ENCODE measurements around the gene LRRC58.
"Not testable (repeated sequence)": the region's sequence is repeated elsewhere in the genome, so short reads cannot be mapped to it uniquely, and the experiment has no call there.

The LRRC58 gene

DNA sequence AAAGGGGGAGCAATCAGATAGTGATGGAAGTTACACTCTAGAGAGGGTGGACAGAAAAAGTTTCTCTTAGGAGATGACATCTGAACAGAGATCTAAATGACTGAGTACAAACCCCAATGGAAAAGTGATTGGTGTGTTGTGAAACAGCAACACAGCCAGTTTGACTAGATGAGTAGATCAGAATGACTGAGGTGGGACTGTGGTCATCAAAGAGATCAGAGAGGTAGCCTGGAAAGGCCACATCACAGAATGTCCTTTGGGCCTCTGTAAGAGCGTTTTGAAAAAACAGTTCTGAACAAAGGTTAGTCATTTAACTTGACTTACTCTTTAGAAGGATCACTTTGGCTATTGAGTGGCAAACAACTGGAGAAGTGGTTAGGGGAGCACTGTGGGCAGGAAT, 10.6 kb downstream of the LRRC58 start:
- DNase-seq = no peak

DNA sequence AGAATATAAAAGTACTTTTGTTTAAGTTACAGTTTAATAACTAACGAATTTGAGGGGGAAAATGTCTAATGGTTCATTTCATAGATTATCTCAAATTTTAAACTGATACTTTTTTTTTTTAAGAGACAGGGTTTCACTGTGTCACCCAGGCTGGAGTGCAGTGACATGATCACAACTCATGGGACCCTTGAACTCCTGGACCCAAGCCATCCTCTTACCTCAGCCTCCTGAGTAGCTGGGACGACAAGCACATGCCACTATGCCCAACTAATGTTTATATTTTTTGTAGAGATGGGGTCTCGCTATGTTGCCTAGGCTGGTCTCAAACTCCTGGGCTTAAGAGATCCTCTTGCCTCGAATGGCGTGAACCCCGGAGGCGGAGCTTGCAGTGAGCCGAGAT, 16.5 kb downstream of the LRRC58 start:
- no peak for DNase-seq

DNA sequence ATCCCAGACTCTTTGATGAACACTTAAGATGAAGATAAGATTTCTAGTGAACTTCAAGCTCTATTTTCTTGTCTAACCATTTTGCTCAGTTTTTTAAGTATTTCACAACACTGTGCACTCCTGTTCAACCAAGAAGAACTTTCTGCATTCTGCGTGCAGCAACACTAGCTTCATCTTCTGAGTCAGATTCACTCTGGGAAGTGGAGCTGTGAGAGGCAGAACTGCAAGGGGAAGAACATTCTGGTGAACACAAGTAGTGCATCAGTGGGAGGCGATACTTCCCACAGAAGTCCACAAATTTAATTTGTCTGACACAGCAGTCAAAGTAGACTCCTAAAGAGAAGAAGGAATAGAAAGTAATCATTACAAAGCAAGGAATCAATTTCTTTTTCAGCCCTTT, 18.1 kb downstream of the LRRC58 start:
- no peak for DNase-seq

DNA sequence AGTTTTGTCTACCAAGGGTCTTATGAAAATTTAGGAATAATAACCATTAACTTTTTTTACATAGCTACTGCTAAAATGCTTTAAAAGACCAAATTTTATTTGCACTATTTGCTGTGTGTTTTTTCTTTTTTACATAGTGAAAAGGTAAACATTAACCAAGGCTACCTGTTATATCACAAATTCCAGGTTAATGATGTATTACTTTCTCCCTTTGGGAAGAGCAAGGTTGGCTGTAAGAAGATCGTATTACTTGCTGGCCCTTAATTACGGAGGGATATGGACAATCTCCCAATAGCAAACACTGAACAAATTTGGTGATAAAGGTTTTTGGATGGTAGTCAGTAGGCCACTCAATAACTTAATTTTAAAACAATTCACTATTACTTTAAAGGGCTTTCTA, 22.4 kb downstream of the LRRC58 start:
- no peak for DNase-seq

DNA sequence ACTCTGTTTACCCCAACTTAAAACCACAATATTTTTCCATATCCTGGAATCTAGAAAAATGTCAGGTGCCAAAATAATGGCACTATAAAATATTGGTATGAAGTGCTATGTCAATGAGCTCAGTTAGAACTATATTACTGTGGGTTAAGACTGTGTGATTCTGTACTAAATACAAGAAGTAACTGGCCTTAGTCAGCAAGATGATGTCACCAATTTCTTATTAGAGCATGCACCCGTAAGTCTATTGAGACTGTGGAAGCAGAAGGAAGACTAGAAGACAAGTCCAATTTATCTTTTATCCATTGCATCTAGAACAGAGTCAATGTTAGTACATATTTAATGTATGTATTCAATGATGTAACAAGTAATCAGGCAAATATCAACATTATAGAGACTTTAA, 25.0 kb downstream of the LRRC58 start:
- no peak for DNase-seq

DNA sequence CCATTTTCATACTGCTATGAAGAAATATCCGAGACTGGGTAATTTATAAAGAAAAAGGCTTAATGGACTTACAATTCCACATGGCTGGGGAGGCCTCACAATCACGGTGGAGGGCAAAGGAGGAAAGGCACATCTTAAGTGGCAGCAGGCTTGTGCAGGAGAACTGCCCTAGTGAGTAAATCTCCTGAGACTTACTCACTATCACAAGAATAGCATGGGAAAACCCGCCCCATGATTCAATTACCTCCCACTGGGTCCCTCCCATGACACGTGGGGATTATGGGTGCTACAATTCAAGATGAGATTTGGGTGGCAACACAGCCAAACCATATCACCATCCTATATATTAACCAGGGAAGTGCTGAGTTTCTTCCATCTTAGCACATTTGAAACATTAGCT, 25.4 kb downstream of the LRRC58 start:
- peak; percentile 24 for DNase-seq

DNA sequence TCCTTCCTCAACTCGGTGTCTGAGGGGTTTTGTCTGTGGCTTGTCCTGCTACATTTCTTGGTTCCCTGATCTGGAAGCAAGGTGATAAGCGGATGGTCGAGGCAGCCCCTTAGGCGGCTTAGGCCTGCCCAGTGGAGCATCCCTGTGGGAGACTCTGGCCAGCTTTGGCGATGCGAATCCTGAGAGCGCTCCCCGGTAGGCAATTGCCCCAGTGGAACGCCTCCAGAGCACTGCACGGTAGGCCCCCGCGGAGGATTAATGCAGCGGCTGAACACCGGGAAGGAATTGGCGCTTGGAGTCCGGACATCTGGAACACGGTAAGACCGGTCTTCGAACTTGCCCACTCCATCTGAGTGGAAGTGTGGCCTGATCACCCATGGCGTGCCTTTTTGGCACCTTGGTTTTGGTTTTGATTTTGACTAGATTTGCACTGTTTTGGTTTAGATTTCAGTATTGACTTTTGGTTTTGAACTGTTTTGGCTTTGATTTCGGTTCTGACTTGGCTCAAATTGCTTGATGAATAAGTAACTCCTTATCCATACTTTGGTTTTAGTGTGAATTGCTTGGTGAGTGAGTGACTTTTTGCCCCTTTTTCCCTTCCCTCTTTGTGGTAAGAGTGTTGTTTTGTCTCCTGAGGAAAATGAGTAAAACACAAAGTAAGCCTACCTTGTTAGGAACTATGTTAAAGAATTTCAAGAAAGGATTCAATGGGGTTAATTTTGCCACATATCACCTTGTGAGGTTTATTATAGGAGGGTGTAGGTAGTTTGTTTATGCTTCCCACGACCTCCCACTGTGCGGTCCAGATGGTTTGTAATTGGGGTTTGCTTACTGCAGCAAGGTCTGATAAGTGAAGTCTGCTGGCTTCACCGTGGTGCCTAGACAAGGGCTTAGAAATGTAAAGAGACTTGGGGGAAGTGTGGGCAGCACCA, 37.0 kb downstream of the LRRC58 start:
- DNase-seq = no peak

DNA sequence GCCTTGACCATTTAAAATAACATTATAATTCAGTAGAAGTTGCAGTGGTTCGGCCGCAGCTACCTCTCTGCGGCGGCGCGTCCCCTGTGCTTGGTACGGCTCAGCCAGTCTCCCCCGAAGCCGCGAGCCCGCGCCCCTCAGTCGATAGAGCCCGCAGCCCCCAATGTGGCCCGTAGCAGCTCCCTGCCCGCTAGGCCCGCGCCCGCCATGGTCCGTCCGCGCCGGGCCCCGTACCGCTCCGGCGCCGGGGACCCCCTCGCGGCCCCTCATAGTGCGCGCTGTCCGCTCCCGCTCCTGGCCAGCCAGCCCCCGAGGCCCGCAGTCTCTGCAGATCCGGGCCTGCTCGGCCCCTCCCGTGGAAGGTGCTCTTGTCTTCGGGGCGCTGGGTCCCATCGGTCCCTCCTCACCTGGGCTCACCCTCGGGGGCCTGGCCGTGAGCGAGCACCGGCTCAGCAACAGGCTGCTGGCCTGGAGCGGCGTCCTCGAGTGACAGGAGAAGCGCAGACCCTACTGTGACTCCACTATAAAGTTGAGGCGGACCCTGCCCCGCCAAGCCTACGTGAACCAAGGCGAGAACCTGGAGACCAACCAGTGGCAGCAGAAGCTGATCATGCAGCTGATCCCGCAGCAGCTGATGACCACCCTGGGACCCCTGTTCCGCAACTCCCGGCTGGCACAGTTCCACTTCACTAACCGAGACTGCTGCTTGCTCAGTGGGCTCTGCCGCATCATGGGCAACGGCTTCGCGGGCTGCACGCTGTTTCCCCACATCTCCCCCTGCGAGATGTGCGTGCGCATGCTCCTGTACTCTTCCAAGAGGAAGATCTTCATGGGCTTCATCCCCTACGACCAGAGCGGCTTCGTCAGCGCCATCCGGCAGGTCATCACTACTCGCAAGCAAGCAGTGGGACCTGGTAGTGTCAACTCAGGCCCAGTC, 42.4 kb downstream of the LRRC58 start:
- no peak for DNase-seq

DNA sequence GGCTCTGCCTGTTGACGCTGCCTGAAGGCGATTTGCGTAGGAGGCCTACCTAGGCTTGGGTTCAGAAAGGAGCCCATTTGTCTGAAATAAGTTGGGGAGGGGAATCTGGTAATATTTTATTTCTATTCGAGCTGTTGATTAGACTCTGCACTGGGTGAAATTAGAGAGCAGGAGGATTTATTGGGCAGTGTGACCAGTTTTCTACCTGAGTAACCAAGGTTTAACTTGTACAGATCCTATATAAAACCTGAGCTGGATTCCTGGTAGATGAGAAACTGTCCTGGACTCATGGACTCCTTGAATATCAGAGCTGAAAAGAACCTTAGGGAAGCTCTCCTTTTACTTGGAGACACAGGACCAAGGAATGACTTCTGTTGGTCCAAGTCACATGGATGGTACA, 44.5 kb downstream of the LRRC58 start:
- DNase-seq = no peak

DNA sequence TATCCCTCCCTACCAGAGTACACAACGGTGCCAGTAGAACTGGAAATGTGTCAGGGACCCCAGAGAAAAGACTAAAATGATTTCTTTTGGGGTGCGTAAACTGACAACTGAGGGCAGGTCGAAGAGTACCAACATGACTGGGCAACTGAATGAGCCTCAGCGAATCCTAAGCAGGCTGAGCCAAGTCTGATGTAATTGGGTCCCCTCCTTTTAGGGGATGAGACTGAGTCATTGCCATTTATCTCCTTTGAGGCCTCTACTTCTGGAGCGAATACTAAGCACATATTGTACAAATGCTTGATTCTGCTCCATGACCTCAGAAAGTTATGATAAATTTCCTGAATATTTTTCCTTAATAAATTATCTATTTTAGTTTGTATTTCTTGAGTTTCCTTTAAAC, 46.8 kb downstream of the LRRC58 start:
- no peak for DNase-seq

DNA sequence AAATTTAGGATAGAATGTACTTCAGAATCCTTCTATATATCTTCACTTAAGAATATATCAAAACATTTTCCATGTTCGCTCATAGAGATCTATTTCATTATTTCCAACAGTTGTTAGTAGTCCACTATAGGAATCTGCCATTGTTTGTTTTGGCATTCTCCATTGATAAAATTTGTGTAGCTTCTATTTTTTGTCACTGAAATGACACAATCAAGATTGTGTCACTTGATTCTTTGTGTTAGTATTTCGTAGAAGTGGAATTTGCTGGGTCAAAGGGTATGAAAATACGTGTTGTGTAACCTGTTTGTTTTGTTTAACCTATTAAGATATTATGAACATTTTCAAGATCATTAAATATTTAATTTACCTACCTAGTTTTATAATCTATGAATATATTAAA, 48.2 kb downstream of the LRRC58 start:
- no peak for DNase-seq

DNA sequence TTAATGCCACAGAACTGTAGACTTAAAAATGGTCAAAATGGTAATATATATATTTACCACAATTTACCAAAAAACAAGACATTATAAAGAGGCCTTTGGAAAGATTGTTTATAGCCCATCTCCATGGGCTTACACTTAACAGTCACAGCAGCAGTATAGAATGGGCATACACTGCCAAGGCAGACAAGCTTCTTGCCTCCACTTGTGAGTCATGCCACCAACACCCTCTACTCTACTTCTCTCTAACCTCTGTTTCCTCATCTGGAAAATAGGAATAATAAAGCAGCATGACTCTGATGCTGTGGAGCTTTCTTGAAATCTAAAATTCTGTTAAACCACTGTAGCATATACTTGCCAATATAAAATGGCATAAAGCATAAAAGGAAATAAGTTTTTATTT, 49.8 kb downstream of the LRRC58 start:
- no peak for DNase-seq

DNA sequence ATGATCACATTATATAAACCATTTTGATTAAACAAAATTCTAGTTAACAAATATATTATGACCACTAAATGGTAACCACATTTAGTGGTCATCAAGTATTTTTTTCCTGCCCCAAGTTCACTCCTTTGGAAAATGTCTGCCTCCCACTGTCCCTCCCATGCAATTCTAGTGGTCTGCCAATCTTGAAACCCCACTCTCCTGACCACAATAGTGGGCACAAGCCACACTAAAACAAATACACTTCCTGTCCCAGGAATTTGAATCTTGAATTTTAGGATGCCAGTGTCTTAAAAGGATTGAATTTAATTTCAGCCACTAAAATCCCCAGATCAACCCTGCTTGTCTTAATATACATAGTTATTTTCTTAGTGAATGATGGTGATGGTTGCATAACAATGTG, 50.2 kb downstream of the LRRC58 start:
- DNase-seq = no peak

DNA sequence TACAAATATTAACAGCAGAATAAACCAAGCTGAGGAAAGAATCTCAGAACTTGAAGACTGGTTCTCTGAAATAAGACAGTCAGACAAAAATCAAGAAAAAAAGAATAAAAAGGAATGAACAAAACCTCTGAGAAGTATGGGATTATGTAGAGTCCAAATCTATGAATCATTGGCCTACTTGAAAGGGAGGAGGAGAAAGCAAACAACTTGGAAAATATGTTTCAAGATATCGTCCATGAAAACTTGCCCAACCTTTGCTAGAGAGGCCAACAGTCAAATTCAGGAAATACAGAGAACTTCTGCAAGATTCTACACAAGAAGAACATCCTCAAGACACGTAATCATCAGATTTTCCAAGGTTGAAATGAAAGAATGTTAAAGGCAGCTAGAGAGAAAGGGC, 57.6 kb downstream of the LRRC58 start:
- not testable (repeated sequence) for DNase-seq

DNA sequence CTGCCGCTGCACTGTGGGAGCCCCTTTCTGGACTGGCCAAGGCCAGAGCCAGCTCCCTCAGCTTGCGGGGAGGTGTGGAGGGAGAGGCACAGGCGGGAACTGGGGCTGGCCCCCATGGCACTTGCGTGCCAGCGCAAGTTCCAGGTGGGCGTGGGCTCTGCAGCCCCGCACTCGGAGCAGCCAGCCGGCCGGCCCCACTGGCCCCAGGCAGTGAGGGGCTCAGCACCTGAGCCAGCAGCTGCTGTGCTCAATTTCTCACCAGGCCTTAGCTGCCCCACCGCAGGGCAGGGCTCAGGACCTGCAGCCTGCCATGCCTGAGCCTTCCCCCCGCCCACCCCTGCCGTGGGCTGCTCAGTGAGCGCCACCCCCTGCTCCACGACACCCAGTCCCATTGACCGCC, 59.5 kb downstream of the LRRC58 start:
- DNase-seq = no peak

DNA sequence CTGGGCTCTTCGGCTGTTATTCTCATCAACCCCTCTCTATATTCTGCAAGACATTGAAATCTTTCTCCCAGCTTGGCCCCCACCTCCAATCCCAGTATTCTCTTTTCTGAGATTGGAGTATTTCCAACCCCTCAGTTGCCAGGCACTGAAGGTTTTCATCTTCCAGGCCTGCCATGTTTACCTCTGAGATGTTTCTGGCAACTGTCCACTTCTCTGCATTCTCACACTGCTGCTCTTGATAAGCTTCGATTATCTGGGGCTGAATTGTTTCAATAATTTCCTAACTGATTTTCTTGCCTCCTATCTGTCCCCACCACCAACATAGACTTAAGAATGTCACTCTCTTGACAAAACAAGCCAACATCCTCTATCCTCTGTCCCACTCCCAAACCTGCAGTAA, 62.7 kb downstream of the LRRC58 start:
- DNase-seq = no peak

DNA sequence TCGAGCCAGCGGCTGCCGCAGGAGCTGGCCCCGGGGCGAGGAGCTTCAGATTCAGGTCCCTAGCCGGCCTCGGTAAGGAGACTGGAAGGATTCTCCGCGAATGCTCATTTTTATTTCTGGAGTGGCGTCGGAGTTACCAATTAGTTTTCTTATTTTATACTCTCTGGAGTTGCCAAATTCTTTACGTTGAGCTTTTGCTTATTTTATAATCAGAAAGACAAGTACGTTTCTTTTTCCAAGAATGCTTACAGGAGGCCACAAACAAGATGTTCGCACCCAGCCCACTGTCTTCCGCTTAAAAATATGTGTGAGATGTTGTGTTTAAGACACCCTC, 63.7 kb downstream of the LRRC58 start:
- no peak for DNase-seq

DNA sequence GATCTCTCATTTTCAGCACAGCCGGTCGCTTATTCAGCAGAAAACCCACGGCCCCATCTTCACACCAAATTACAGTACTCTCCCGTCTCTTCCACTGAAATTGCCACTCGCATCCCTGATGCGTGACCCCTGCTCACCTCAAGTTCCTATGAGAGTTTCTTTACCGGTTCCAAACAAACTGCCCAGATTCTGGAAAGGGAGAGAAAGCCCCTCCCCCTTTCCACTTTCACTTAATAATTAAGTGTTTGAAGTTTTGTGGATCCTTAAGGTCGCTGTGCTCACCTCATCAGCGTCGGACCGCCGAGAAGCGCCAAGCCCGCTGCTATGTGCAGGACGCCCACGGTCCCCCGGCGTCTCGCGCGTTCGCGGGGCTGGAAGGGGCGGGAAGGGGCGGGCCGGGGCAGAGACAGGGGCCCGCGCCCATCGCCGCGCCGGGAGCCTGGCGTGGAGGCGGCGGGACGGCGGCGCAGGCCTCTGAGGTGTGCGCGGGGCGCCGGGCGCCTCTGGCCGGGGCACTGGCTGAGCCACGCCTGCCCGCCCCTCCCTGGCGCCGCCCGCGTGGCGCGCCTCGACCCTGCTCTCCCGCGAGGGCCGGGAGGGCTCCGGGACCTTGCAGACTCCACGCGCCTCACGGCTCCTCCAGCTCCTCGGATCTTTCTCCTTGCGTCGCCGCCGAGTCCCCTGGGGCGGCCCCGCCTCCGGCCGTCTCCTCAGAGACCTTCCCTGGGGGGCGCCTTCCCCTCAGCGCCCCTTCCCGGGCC, 64.2 kb downstream of the LRRC58 start, which contains the start of gene GPR156:
GPR156 (minus strand) TSS at position 476 of the 761 bp plus-strand sequence. CDS start 41,124 bp downstream, outside the sequence.
- DNase-seq = no peak

DNA sequence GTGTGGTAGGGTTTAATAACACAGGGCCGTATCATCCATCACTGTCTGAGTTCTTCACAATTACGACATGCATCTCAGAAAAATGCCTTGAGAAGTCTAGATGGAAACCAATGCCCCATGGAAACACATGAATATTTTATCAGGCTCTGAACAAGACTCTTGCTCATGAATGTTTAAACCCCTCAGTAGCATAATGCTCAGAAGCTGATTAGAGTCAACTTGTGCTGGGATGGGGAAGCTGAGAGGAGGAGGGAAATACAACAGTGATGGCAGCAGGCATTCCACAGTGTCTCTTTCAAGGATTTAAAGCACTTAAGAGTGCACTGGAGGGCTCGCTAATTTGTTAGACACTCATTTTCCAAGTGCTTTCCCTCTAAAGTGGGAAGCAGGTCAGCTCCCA, 67.9 kb downstream of the LRRC58 start:
- DNase-seq = no peak

DNA sequence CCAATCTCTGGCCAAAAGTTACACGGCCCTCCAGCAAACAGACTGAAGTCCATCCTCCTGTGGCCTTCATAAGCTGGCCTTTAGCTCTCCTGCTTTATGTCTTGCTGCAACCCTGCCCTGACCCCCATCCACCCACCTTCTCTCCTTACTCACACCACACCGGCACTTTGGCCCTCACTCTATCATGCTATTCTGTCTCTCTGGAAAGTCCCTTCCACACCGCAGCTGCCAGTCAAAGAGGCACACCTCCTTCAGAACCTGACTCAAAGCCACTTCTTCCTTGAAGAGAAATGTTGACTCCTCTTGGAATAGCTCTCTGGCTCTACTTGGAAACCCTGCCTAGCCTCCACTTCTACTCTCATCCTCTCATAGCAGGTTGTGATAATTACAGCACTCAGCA, 68.6 kb downstream of the LRRC58 start:
- DNase-seq = no peak

DNA sequence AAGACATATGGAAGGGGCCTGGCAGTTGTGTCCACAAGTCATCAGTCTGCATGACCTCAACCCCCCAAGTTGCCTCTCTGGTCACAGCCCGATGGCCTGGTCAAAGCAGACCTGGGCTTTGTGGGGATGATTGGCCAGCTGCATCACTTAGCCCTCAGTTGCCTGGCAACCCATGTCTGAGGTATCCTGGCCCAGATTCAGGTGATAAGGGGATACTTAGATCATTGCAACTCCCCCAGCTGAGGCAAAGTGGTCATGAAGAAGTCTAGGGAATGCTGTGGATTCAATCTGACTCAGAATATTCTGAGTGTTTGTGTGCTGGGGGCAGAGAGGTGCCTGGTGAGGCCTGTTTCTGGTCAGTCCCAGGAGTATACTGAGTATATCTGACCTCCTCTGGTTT, 69.1 kb downstream of the LRRC58 start:
- DNase-seq = no peak

DNA sequence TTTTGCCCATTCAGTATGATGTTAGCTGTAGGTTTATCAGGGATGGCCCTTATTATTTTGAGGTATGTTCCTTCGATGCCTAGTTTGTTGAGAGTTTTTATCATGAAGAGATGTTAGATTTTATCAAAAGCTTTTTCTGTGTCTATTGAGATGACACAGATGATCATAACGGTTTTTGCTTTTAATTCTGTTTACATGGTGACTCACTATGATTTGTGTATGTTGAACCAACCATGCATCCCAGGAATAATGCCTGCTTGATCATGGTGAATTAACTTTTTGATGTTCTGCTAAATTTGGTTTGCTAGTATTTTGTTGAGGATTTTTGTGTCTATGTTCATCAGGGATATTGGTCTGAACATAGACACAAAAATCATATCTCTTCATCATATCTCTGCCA, 72.4 kb downstream of the LRRC58 start:
- no peak for DNase-seq

DNA sequence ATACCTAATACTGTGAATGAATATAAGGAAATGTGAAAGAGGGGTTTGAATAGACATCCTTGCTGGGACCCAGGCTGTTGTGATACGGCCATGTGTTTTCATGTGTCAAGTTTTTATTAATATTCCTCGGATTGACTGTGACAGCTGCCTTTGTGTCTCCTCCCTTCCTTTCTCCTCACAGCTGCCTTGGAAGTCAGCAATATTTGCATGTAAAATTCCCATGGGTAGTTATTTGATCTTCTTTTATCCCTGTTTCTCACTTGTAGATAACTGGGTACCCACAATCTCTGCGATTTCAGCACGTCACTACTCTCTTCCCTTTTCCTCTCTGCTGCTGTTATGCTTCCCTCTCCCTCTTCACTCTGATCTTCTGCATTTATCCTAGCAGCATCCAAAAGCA, 73.5 kb downstream of the LRRC58 start:
- DNase-seq = no peak

Data from activated naive CD4-positive, alpha-beta T cell treated with Interleukin-2 at 50 U/mL for 16 hours (primary cell).